LoVo (cell line): ENCODE measurements around the gene LGALS7B.
"Not testable (repeated sequence)": the region's sequence is repeated elsewhere in the genome, so short reads cannot be mapped to it uniquely, and the experiment has no call there.

Experiments used
- DNase-seq: peaks from one replicate; pipeline ENCODE4 v3.0.0-alpha.2; 2016; ENCODE audit warnings: low spot score

LGALS7B gene

GRCh38 chr19:38796154-38796553 is 7.2 kb downstream of the LGALS7B start:
- DNase-seq = no peak

DNA sequence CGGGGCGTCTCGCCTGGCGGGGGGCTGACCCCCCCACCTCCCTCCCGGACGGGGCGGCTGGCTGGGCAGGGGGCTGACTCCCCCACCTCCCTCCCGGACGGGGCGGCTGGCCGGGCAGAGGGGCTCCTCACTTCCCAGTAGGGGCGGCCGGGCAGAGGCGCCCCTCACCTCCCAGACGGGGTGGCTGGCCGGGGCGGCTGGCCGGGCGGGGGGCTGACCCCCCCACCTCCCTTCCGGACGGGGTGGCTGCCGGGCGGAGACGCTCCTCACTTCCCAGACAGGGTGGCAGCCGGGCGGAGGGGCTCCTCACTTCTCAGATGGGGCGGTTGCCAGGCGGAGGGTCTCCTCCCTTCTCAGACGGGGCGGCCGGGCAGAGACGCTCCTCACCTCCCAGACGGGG is 8.8 kb downstream of the LGALS7B start:
- DNase-seq = not testable (repeated sequence)

DNA sequence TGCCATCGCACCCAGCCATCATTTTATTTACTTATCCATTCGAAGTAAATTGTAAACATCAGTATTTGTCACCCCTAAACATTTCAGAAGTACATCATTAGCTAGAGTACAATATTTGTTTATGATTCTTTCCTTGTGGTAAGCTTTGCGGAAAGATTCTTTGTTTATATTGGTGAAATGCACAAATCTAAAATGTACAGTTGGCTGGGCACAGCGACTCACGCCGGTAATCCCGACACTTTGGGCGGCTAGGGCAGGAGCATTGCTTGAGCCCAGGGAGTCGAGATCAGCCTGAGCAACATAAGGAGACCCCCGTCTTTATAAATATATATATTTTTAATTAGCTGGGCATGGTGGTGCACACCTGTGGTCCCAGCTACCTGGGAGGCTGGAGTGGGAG is 10.1 kb downstream of the LGALS7B start:
- no peak for DNase-seq

DNA sequence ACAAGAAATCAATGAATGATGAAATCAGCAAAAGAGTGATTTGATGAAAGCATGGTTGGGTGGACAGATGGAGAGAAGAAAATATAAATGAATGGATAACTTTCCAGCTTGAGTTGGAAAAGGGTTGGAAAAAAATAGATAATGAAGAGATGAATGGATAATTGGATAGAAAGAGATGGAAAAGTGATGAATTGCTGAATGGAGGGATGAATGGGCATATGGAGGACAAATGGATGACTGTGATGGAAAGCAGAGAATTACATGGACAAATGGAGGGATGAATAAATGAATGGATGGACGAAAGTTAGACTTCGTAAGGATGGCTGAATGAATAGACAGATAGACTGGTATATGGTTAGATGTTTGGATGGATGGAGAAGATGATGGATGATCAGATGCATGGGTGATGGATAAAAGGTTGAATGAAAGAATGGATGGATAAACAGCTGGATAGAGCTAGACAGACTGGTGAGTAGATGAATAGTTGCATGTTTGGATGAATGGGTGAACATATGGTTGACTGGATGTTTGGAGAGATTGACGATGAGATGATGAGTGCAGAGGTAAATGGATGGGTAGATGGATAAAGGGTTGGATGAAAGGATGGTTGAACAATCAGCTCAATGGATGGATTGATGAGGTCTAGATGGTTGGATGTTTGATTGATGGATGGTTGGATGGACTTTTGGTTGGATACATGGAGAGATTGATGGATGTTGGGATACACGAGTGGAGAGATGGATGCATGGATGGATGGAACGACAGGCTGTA is 11.8 kb downstream of the LGALS7B start:
- DNase-seq = no peak

DNA sequence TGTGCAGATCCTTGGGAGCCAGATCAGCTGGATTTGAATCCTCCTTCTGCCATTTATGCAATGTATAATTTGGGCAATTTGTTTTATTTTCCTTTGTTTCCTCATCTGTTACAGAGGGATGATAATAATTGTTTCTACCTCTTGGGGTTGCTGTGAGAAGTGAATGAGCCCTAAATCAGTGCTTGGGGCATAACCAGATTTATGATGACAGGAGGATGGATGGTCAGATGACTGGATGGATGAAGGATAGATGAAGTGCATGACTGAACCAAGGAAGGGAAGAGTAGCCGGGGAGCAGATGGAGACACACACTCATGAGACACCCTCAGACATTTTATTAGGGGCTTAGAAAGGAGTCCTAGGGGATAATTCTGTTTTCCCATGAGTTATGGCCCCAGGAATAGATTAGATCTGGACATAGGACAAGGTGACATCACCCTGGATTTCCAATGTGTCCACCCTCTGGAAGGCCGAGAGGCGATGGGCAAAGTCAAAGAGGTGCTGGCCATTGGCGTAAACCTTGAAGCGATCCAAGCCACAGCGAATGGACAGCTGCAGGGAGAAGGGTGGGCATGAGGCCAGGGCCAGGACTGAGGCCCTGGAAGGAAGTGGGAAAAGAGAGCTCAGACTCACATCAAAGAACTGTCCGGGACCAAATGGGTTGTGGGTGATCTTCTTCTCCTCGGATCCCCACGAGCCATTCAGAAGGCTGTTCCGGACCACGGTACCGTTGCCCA is 12.5 kb downstream of the LGALS7B start:
- DNase-seq = no peak

- no peak for DNase-seq
These were observed 14.5 kb downstream of the LGALS7B start for GRCh38 chr19:38803543-38803942.

GRCh38 chr19:38805180-38805579 is 16.2 kb downstream of the LGALS7B start:
- DNase-seq = no peak

DNA sequence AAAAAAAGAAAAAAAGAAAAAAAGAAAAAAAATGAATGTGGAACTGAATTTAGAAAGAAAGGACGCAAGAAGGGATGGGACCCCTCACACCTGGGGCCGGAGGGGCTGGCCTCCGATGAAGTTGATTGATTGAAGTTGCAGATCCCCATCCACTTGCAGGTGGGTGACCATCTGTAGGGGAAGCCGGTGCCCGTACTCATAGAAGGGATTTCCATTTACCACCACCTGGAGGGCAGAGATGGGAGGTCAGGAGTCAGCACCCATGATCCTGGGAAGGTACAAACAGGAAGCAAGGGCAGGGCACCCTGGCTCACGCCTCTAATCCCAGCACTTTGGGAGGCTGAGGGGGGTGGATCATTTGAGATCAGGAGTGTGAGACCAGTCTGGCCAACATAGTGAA is 17.4 kb downstream of the LGALS7B start:
- DNase-seq = no peak

DNA sequence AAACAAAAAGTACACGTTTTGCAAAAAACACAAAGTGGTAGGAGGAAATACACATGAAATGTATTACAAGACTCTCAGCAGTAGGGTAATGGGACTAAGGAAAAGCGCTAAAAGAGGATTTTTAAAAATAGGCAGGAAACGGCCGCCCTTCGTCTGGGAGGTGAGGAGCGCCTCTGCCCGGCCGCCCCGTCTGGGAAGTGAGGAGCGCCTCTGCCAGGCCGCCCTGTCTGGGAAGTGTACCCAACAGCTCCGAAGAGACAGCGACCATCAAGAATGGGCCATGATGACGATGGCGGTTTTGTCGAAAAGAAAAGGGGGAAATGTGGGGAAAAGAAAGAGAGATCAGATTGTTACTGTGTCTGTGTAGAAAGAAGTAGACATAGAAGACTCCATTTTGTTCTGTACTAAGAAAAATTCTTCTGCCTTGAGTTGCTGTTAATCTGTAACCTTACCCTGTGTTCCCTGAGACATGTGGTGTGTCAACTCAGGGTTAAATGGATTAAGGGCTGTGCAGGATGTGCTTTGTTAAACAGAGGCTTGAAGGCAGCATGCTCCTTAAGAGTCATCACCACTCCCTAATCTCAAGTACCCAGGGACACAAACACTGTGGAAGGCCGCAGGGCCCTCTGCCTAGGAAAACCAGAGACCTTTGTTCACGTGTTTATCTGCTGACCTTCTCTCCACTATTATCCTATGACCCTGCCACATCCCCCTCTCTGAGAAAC is 18.5 kb downstream of the LGALS7B start:
- not testable (repeated sequence) for DNase-seq

- no peak for DNase-seq
These were observed 19.7 kb downstream of the LGALS7B start for GRCh38 chr19:38808741-38809140.

DNA sequence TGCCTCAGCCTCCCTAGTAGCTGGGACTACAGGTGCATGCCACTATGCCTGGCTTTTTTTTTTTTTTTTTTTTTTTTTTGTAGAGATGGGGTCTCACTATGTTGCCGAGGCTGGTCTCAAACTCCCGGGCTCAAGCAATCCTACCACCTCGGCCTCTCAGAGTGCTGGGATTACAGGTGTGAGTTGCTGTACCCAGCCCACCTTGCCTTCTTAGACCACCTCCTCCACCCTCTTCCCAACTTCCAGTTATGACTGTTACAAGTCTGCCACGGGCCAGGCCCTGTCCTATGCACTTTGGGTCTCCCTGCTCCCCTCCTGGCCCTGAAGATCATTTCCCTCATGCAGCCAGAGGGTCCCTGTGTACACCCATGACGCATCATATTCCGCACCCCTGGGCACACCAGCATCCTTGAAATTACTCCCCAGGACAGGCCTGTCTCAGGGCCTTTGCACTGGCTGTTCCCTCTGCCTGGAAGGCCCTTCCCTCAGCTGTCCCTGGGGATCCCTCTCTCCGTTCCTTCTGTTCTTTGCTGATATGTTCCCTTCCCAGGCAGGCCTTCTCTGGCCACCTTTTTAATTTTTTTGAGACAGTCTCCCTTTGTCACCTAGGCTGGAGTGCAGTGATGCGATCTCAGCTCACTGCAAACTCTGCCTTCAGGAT is 20.7 kb downstream of the LGALS7B start:
- DNase-seq = no peak

DNA sequence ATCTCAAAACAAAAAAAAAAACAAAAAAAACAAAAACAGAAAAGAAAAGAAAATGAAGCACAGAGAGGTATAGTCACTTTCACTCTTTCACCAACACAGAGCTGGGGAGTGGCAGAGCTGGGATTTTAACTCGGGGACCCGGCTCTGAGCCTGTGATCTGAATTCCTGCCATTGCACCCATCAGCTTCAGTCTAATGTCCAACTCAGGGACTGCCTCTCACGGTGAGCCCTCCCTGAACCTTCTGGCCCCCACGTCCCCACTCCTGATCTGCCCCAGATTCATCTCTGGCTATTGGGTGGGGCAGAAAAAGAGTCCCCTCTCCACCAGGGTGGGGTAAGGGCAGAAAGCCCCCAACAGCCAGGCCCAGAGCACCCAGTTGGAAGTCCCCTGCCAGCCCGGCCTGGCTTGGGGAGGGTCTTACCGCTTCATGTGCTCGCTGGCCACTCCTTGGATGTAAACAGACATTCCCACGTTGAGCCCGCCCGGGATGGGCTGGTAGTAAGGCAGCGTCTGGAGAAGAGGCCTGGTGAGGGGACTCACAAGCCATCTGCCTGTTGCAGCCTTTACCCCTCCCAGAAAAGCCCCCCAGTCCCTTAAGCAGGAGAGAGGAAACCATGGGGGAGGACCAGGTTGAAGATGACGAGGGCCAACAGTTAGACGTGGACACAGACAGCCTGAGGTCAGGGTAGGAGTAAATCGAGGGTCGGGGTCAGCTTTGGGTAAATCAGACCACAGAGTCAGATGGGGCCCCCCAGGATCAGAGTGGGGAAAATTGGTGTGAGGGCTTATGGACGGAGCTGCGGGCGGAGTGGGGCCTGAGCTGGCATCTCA is 23.2 kb downstream of the LGALS7B start:
- no peak for DNase-seq

DNA sequence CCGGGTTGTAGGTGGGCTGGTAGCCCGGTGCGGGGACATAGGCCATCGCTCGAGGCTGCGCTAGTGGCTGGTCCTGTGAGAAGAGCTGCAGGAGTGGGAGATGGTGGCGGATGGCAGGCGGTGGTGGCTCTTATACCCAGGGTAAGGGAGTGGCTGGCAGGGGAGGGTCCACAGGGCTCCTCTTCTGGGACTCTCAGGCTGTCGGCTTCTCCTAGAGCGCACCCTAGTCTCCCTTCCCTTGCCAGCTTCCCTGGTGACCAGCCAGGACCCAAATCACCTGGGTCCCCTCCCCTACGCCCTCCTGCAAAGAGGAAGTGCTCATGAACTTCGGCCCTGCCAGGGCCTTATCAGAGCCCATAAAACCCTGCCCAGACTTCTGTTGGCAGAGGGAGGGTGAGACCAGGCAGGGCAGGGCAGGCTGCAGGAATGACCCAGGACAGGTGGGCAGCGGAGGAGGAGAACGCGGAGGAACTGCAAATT is 23.9 kb downstream of the LGALS7B start, which contains the start of gene LGALS4:
LGALS4 (minus strand) TSS at position 105 of the 480 bp plus-strand sequence; CDS start at position 46, 59 bp downstream.
- DNase-seq = peak; percentile 85

DNA sequence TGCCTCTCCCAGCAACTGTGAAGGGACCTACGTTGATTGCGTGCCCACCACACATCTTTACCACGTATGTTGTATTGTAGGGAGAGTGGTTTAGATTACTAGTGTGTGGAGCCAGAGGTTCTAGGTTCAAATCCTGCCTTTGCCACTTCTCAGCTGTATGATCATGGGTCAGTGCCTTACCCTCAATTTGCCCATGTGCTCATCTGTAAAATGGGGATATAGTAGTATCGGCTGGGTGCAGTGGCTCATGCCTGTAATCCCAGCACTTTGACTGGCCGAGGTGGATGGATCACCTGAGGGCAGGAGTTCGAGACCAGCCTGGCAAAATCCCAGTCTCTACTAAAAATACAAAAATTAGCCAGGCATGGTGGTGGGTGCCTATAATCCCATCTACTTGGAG is 24.3 kb downstream of the LGALS7B start:
- DNase-seq = no peak

- not testable (repeated sequence) for DNase-seq
These were observed 24.9 kb downstream of the LGALS7B start for GRCh38 chr19:38813932-38814331.

- no peak for DNase-seq
These were observed 26.3 kb downstream of the LGALS7B start for GRCh38 chr19:38815059-38816001.

- DNase-seq = no peak
These were observed 27.2 kb downstream of the LGALS7B start for GRCh38 chr19:38816131-38816750.

GRCh38 chr19:38817081-38817480 is 28.1 kb downstream of the LGALS7B start:
- DNase-seq = no peak

GRCh38 chr19:38819231-38819920 is 30.4 kb downstream of the LGALS7B start:
- DNase-seq = peak; percentile 58
